Effector memory CD8-positive, alpha-beta T cell (primary cell): ENCODE data around the gene BMP7.

Source experiments
- ATAC-seq: fragments of 150-1000 bp; cut with Tn5 transposase; replicated peaks from 2 replicates; pipeline ENCODE4 v1.10.0; 2021; ENCODE audit warnings: mild to moderate bottlenecking, moderate library complexity
- DNase-seq, 3 experiments: peaks; one replicate each; pipeline ENCODE4 v3.0.0; 2021
- H3K27ac Mint-ChIP-seq, 2 donors: one replicate each; pipeline ENCODE4 v1.8.0; 2022; ENCODE audit warnings: mild to moderate bottlenecking in 2 of 2, mixed read lengths in 2 of 2, moderate library complexity in 2 of 2
- H3K27me3 Mint-ChIP-seq, 2 donors: one replicate each; pipeline ENCODE4 v1.8.0; 2022; ENCODE audit warnings: mixed read lengths in 2 of 2
- H3K36me3 Mint-ChIP-seq: one replicate; pipeline ENCODE4 v1.8.0; 2022; ENCODE audit warnings: mild to moderate bottlenecking, moderate library complexity, mixed read lengths; ENCODE audit not compliant: insufficient read depth
- H3K4me1 Mint-ChIP-seq, 2 donors: one replicate each; pipeline ENCODE4 v1.8.0; 2022; ENCODE audit warnings: low read depth in 2 of 2, mixed read lengths in 2 of 2
- H3K4me3 Mint-ChIP-seq, 2 donors: one replicate each; pipeline ENCODE4 v1.8.0; 2022; ENCODE audit warnings: mild to moderate bottlenecking in 2 of 2, mixed read lengths in 2 of 2, moderate library complexity in 2 of 2
- H3K9me3 Mint-ChIP-seq, 2 donors: one replicate each; pipeline ENCODE4 v1.8.0; 2022; ENCODE audit warnings: mixed read lengths in 2 of 2

The BMP7 gene

GRCh38 chr20:57211406-57211805 is 55.0 kb downstream of the BMP7 start:
- no peaks in the 10 kb centered on the region for H3K36me3 Mint-ChIP-seq
- peaks cover 18 to 49% of the 10 kb centered on the region in 2 donors for H3K27me3 Mint-ChIP-seq
- DNase-seq (no peak), ATAC-seq (no peak)
- H3K4me1 Mint-ChIP-seq: no peaks in the 10 kb centered on the region
- H3K4me3 Mint-ChIP-seq: no peak overlapping the region
- H3K9me3 Mint-ChIP-seq: no peaks in the 10 kb centered on the region
- H3K27ac Mint-ChIP-seq: no peak overlapping the region

DNA sequence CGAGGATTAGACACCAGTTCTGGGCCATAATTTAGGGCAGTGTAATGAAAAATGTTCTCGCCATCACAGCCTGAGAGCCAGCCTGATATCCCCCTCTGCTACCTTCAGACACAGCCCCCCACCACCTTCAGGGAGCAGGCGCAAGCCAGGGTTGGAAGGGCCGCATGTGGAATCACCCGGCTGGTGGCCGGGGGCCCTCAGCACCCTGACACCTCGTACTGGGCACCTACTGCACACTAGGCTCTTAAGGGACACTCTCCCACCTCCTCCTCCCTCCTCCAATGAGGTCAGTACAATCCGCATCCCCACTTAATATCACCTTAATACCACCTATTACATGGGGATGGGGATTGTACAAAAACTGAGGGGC is 55.5 kb downstream of the BMP7 start:
- no peak for ATAC-seq
- Mint-ChIP-seq H3K27me3 (peaks cover 19 to 49% of the 10 kb centered on the region in 2 donors), H3K4me1 (no peaks in the 10 kb centered on the region), H3K27ac (no peak overlapping the region), H3K9me3 (no peaks in the 10 kb centered on the region), H3K36me3 (no peaks in the 10 kb centered on the region), H3K4me3 (no peak overlapping the region)
- DNase-seq: no peak

GRCh38 chr20:57210054-57210910 is 56.2 kb downstream of the BMP7 start:
- ATAC-seq (no peak), DNase-seq (no peak)
- Mint-ChIP-seq H3K27me3 (peaks cover 25 to 49% of the 10 kb centered on the region in 2 donors), H3K4me1 (no peaks in the 10 kb centered on the region), H3K27ac (no peak overlapping the region), H3K36me3 (no peaks in the 10 kb centered on the region), H3K4me3 (no peak overlapping the region), H3K9me3 (no peaks in the 10 kb centered on the region)

DNA sequence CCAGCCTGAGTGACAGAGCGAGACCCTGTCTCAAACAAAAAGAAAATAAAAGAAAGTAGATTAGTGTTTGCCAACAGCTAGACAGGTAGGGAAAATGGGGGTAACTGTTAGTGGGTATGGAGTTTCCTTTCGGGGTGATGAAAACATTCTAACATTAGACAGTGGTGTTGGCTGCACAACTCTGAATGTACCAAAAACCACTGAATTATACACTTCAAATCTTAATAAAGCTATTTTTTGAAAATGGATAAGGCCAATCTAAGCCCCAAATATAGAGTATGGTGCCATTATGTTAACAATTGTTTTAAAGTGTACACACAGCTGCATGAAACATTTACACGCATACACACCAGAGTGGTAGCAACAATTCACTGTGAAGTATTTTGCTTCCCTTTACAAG is 57.0 kb downstream of the BMP7 start:
- no peak for DNase-seq
- Mint-ChIP-seq H3K27me3 (peaks cover 22 to 47% of the 10 kb centered on the region in 2 donors), H3K4me1 (no peaks in the 10 kb centered on the region), H3K27ac (no peak overlapping the region), H3K9me3 (no peaks in the 10 kb centered on the region), H3K4me3 (no peak overlapping the region), H3K36me3 (no peaks in the 10 kb centered on the region)
- no peak for ATAC-seq

- Mint-ChIP-seq H3K4me1 (no peaks in the 10 kb centered on the region), H3K4me3 (no peak overlapping the region), H3K27ac (no peak overlapping the region), H3K27me3 (peaks cover 25 to 47% of the 10 kb centered on the region in 2 donors), H3K36me3 (no peaks in the 10 kb centered on the region), H3K9me3 (no peaks in the 10 kb centered on the region)
- no peak for DNase-seq
- no peak for ATAC-seq
Measured at GRCh38 chr20:57208198-57208597, 58.2 kb downstream of the BMP7 start.

DNA sequence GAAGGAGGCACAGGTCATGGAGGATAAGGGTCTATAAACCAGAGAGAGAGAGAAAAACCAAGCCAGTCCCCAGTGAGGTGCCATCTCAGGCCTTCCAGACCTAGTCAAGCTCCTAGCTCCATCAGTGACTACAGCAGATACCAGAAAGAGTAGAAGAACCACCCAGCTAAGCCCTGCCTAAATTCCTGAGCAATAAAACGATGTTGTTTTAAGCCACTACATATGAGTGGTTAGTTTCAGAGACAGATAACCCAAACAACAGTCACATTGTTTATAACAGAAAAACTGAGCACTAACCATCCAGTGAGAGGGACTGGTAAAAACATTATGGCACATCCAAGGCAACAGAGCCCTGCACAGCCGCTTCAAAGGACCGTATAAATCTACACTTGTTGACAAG is 59.2 kb downstream of the BMP7 start:
- no peak for DNase-seq
- no peaks in the 10 kb centered on the region for H3K9me3 Mint-ChIP-seq
- no peaks in the 10 kb centered on the region for H3K36me3 Mint-ChIP-seq
- no peak overlapping the region for H3K4me3 Mint-ChIP-seq
- H3K27ac Mint-ChIP-seq: no peak overlapping the region
- ATAC-seq: no peak
- H3K27me3 Mint-ChIP-seq: peaks cover 24 to 38% of the 10 kb centered on the region in 2 donors
- no peaks in the 10 kb centered on the region for H3K4me1 Mint-ChIP-seq

GRCh38 chr20:57205606-57206219 is 60.7 kb downstream of the BMP7 start:
- H3K4me3 Mint-ChIP-seq: no peak overlapping the region
- no peak overlapping the region for H3K27ac Mint-ChIP-seq
- H3K4me1 Mint-ChIP-seq: no peaks in the 10 kb centered on the region
- DNase-seq: no peak
- H3K36me3 Mint-ChIP-seq: no peaks in the 10 kb centered on the region
- no peaks in the 10 kb centered on the region for H3K9me3 Mint-ChIP-seq
- peaks cover 22 to 29% of the 10 kb centered on the region in 2 donors for H3K27me3 Mint-ChIP-seq
- no peak for ATAC-seq

DNA sequence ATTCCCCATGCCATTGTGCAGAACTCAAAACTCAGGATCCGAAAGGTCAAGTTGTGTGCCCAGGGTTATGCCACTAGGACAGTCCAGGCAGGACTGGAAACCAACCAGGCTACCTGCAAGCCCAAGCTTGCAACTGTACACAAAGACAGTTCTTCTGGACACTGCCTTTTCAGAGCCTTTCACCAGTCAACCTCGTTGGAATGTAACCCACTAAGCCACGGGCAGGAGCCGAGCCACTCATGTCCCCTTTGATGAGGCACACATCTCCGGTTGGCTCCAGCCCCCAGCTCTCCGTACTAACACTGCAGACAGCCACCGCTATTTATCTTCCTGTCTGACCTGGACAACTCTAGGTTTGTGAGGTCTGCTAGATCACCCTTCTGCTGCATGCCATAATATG is 62.5 kb downstream of the BMP7 start:
- ATAC-seq: no peak
- no peak overlapping the region for H3K27ac Mint-ChIP-seq
- no peaks in the 10 kb centered on the region for H3K9me3 Mint-ChIP-seq

DNA sequence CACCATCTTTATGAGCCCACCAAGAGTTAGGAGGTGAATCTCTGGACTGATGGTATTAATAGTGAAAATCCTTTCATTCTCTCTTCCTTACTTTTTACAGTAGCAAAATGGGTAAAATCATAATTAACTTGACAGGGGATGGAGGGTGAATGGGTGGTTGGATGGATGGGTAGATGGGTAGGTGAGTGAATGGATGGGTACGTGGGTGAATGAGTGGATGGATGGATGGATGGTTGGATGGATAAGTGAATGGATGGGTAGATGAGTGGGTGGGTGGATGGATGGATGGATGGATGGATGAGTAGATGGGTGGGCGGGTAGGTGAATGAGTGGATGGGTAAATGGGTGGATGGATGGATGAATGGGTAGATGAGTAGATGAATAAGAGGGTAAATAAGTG is 63.2 kb downstream of the BMP7 start:
- Mint-ChIP-seq H3K4me1 (no peaks in the 10 kb centered on the region), H3K4me3 (no peak overlapping the region), H3K27me3 (peaks cover 24 to 34% of the 10 kb centered on the region in 2 donors), H3K9me3 (no peaks in the 10 kb centered on the region), H3K36me3 (no peaks in the 10 kb centered on the region), H3K27ac (no peak overlapping the region)
- ATAC-seq (no peak), DNase-seq (no peak)

More for the DNA sequence above, 62.5 kb downstream of the BMP7 start:
- no peak for DNase-seq
- Mint-ChIP-seq H3K4me1 (no peaks in the 10 kb centered on the region), H3K27me3 (peaks cover 20 to 34% of the 10 kb centered on the region in 2 donors), H3K4me3 (no peak overlapping the region), H3K36me3 (no peaks in the 10 kb centered on the region)

GRCh38 chr20:57202309-57202708 is 64.1 kb downstream of the BMP7 start:
- H3K9me3 Mint-ChIP-seq: no peaks in the 10 kb centered on the region
- no peak overlapping the region for H3K27ac Mint-ChIP-seq
- no peak for DNase-seq
- H3K4me3 Mint-ChIP-seq: no peak overlapping the region
- ATAC-seq: no peak
- no peaks in the 10 kb centered on the region for H3K4me1 Mint-ChIP-seq
- H3K27me3 Mint-ChIP-seq: peaks cover 29 to 34% of the 10 kb centered on the region in 2 donors
- no peaks in the 10 kb centered on the region for H3K36me3 Mint-ChIP-seq

- no peaks in the 10 kb centered on the region for H3K36me3 Mint-ChIP-seq
- no peaks in the 10 kb centered on the region for H3K4me1 Mint-ChIP-seq
- H3K27ac Mint-ChIP-seq: no peak overlapping the region
- no peak for DNase-seq
- no peaks in the 10 kb centered on the region for H3K9me3 Mint-ChIP-seq
- no peak overlapping the region for H3K4me3 Mint-ChIP-seq
- peaks cover 29 to 31% of the 10 kb centered on the region in 2 donors for H3K27me3 Mint-ChIP-seq
- no peak for ATAC-seq
Measured at GRCh38 chr20:57200882-57201695, 65.4 kb downstream of the BMP7 start.

- no peak overlapping the region for H3K4me3 Mint-ChIP-seq
- ATAC-seq (no peak), DNase-seq (no peak)
- no peak overlapping the region for H3K27ac Mint-ChIP-seq
- no peaks in the 10 kb centered on the region for H3K36me3 Mint-ChIP-seq
- no peaks in the 10 kb centered on the region for H3K9me3 Mint-ChIP-seq
- peaks cover 29% of the 10 kb centered on the region in 2 donors for H3K27me3 Mint-ChIP-seq
- no peaks in the 10 kb centered on the region for H3K4me1 Mint-ChIP-seq
Measured at GRCh38 chr20:57199656-57200405, 66.6 kb downstream of the BMP7 start.
